Measurements from ENCODE around the gene EYA4.
A peak's percentile ranks its signal among the peaks of the same experiment; 100 is the strongest.

Gene EYA4

GRCh38 chr6:133501675-133502270, 260.6 kb downstream of the EYA4 start:
- no peak overlapping the region for H3K4me3 Mint-ChIP-seq
- peak overlapping the region; percentile 19 for H3K27ac Mint-ChIP-seq
- no peak for TF ChIP-seq CTCF (IDR thresholded peaks at IDR 0.05)
- no peaks in the 10 kb centered on the region for H3K9me3 Mint-ChIP-seq
- no peak for DNase-seq
- no peaks in the 10 kb centered on the region for H3K36me3 Mint-ChIP-seq (ENCODE audit: low read depth)
- H3K4me1 Mint-ChIP-seq, result peaks cover 10% of the 10 kb centered on the region
- H3K27me3 Mint-ChIP-seq (ENCODE audit: low read depth, poor library complexity), result no peaks in the 10 kb centered on the region

DNA sequence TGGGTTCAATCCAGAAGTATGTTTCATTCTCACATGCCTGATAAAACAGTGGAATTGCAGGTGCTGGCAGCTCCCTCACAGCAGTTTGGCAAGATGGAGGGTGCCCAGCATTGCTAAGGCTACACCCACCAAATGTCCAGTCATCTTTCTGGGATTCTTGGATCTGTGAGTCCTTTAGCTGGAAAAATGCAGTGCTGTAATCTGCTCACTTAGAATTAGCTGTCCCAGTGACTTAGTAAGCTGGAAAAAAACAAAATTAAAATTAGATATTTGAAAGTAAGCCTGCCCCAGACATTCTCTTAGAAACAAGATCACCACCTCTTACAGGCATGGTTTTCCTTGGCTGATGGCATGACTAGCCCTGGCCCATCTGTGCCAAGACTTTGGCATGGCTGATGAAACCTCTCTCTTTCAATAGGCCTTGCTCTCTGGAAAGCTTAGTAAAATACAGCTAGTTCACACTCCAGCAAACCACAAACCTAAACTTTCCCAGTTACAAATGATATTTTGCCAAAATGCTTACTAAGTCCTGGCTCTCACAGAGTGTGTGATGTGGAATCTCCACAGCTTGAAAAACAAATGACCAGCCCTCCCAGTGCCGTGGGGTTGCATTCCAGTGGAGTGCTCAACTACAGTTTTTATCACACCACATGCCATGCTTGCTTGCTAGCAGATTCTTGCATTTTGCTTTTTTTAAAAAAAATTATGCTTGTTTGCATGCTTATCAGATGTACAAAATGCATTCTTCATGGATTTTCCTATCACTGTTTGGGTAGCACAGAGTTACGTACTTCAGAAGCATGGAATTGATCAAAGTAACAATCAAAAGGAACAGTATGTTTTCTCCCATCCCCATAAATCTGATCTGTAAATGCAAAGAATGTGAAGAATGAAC, 261.5 kb downstream of the EYA4 start:
- peaks cover 6% of the 10 kb centered on the region for H3K4me1 Mint-ChIP-seq
- H3K36me3 Mint-ChIP-seq (ENCODE audit: low read depth), result no peaks in the 10 kb centered on the region
- H3K27ac Mint-ChIP-seq, result no peak overlapping the region
- no peaks in the 10 kb centered on the region for H3K27me3 Mint-ChIP-seq (ENCODE audit: low read depth, poor library complexity)
- no peaks in the 10 kb centered on the region for H3K9me3 Mint-ChIP-seq
- no peak for DNase-seq
- no peak for TF ChIP-seq CTCF (IDR thresholded peaks at IDR 0.05)
- H3K4me3 Mint-ChIP-seq, result no peak overlapping the region

GRCh38 chr6:133503336-133503729, 262.2 kb downstream of the EYA4 start:
- Mint-ChIP-seq H3K27ac (no peak overlapping the region), H3K27me3 (ENCODE audit: low read depth, poor library complexity) (no peaks in the 10 kb centered on the region), H3K4me3 (no peak overlapping the region), H3K36me3 (ENCODE audit: low read depth) (no peaks in the 10 kb centered on the region), H3K9me3 (no peaks in the 10 kb centered on the region), H3K4me1 (peaks cover 6% of the 10 kb centered on the region)
- no peak for TF ChIP-seq CTCF (IDR thresholded peaks at IDR 0.05)
- no peak for DNase-seq

- DNase-seq, result no peak
- H3K27me3 Mint-ChIP-seq (ENCODE audit: low read depth, poor library complexity), result no peaks in the 10 kb centered on the region
- no peaks in the 10 kb centered on the region for H3K9me3 Mint-ChIP-seq
- no peak for TF ChIP-seq CTCF (IDR thresholded peaks at IDR 0.05)
- H3K4me1 Mint-ChIP-seq, result peaks cover 6% of the 10 kb centered on the region
- H3K27ac Mint-ChIP-seq, result no peak overlapping the region
- H3K4me3 Mint-ChIP-seq, result no peak overlapping the region
- H3K36me3 Mint-ChIP-seq (ENCODE audit: low read depth), result no peaks in the 10 kb centered on the region
These were observed 263.0 kb downstream of the EYA4 start for GRCh38 chr6:133504158-133504557.

GRCh38 chr6:133504761-133505160, 263.6 kb downstream of the EYA4 start:
- no peaks in the 10 kb centered on the region for H3K27me3 Mint-ChIP-seq (ENCODE audit: low read depth, poor library complexity)
- no peak for TF ChIP-seq CTCF (IDR thresholded peaks at IDR 0.05)
- no peak overlapping the region for H3K4me3 Mint-ChIP-seq
- no peak overlapping the region for H3K27ac Mint-ChIP-seq
- H3K36me3 Mint-ChIP-seq (ENCODE audit: low read depth), result no peaks in the 10 kb centered on the region
- H3K4me1 Mint-ChIP-seq, result peaks cover 6% of the 10 kb centered on the region
- DNase-seq, result no peak
- no peaks in the 10 kb centered on the region for H3K9me3 Mint-ChIP-seq

All from nephron progenitor cell (in vitro differentiated cells).